Large intestine (tissue), 3 donors: ENCODE measurements around the gene ALAS1. TPM values are rescaled to one million over a fixed set of nuclear protein-coding genes. Genes with fewer than 3 reads are reported as not detected.
"Not testable (repeated sequence)": the region's sequence is repeated elsewhere in the genome, so short reads cannot be mapped to it uniquely, and the experiment has no call there.

Source experiments
- DNase-seq, 2 donors: peaks; one replicate each; pipeline versions ENCODE4 v3.0.0 to v3.0.0-alpha.2; 2013
- H3K27ac ChIP-seq: one replicate; pipeline ENCODE4 v1.5.1; 2013; ENCODE audit warnings: low read length
- H3K27me3 ChIP-seq: 2 replicates; pipeline ENCODE4 v1.6.1; 2013; ENCODE audit warnings: low read length; ENCODE audit not compliant: control insufficient read depth, insufficient read depth
- H3K36me3 ChIP-seq: 2 replicates; pipeline ENCODE4 v1.6.1; 2013; ENCODE audit warnings: low read length; ENCODE audit not compliant: control insufficient read depth, insufficient read depth
- H3K4me1 ChIP-seq: one replicate; pipeline ENCODE4 v1.6.1; 2013; ENCODE audit warnings: low read length; ENCODE audit not compliant: control insufficient read depth, insufficient read depth
- H3K4me3 ChIP-seq: one replicate; pipeline ENCODE4 v1.5.1; 2013; ENCODE audit warnings: low read length
- H3K9me3 ChIP-seq: one replicate; pipeline ENCODE4 v1.6.1; 2013; ENCODE audit warnings: mild to moderate bottlenecking, low read depth, low read length, moderate library complexity; ENCODE audit not compliant: control insufficient read depth
- WGBS: methylation state at CpG from one replicate; pipeline ENCODE4 v1.1.5; 2013; ENCODE audit warnings: low lambda C conversion rate; ENCODE audit not compliant: insufficient coverage; 5-methylcytosine and 5-hydroxymethylcytosine counted together
- polyA plus RNA-seq: library from polyadenylated mRNA; unstranded; fragments of 120-200 nt; gene quantifications from one replicate; pipeline ENCODE4 v1.2.1, GENCODE V29; 2013

Gene ALAS1
- polyA plus RNA-seq, 1 donor, result 37.2 TPM

DNA sequence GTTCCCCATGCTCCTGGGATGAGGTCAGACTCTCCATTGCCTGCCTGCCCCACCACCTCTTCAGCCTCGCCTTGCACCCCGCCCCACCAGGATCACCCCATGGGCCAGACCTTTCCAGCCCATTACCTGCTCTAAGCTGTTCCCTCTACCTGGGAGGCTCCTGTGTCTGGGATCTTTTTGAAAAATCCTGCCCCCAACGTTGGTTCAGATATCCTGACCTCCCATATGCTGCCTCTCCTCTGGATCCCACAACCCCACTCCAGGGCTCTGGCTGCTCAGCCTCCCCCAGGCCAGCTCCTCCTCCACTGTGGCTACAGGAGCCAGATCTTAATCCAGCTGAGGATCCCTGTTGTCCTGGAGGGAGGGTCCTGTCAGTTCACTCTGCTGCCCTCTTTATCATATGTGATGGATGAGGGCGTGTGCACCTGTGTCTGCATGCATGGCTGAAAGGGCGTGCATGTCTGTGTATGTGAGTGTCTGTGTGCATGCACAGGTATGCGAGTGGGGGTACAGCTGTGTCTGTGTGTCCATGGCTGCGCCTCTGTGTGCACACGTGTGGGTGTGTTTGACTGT is 21.7 kb upstream of the ALAS1 start:
- Histone ChIP-seq H3K36me3 (no peaks in the 10 kb centered on the region), H3K27ac (no peak overlapping the region), H3K9me3 (no peaks in the 10 kb centered on the region), H3K4me3 (no peak overlapping the region), H3K27me3 (no peaks in the 10 kb centered on the region), H3K4me1 (peaks cover 5% of the 10 kb centered on the region)
- WGBS, result no CpG with 5 or more reads among the region's 8 CpGs
- no peak for DNase-seq

DNA sequence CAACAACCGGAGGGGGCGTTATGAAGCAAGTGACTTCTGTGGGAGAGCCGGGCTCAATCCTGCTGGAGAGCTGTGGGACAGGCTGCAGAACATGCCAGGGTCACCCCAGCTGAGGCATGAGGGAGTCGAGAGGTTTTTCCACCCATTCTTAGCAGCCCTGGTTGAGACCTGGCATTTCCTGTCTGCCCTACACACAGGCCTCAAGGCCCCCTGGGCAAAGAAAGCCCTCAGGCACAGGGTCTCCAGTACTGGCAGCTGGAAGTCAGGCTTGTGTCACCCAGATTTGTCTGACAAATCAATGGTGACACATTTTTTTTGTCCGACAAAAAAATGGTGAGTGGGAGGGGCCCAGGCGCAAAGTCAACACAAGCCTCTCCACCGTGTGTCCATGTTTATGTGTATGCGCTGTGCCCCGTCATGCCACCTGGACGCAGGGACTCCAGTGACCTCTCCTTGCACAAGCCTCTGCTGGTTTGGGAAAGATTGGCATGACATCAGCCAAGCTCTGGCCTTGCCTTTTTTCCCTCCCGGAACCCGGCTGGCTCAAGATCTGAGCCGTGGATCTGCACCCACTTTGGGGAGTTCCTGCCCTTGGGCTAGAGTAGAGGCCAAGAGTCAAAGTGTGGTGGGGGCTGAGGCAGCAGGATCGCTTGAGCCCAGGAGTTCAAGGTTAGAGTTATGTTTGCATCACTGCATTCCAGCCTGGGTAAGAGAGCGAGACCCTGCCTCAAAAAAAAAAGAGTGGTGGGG is 20.8 kb upstream of the ALAS1 start:
- H3K4me1 ChIP-seq, result no peaks in the 10 kb centered on the region
- no peaks in the 10 kb centered on the region for H3K9me3 ChIP-seq
- no peak for DNase-seq
- H3K27me3 ChIP-seq, result no peaks in the 10 kb centered on the region
- H3K36me3 ChIP-seq, result no peaks in the 10 kb centered on the region
- no CpG with 5 or more reads among the region's 15 CpGs for WGBS
- H3K4me3 ChIP-seq, result no peak overlapping the region
- no peak overlapping the region for H3K27ac ChIP-seq

- no peaks in the 10 kb centered on the region for H3K36me3 ChIP-seq
- DNase-seq, result no peak
- no peaks in the 10 kb centered on the region for H3K27me3 ChIP-seq
- no CpG with 5 or more reads among the region's 5 CpGs for WGBS
- no peak overlapping the region for H3K27ac ChIP-seq
- no peak overlapping the region for H3K4me3 ChIP-seq
- H3K4me1 ChIP-seq, result no peaks in the 10 kb centered on the region
- H3K9me3 ChIP-seq, result no peaks in the 10 kb centered on the region
These were observed 20.3 kb upstream of the ALAS1 start for GRCh38 chr3:52177701-52178042.

DNA sequence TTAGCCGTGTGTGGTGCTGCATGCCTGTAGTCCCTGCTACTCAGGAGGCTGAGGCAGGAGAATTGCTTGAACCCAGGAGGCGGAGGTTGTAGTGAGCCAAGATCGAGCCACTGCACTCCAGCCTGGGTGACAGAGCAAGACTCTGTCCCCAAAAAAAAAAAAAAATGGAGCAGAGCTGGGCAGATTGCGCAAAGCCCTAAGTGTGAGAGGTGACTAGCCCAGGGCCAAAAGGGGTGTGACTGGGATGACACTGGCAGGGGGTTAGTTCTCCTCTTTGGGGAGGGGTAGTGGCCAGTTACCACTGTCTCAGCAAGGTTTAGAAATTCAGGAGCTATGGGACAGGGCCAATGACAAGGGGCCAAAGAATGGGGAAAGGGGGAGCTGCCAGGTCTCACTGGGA is 19.8 kb upstream of the ALAS1 start:
- DNase-seq, result not testable (repeated sequence)
- no CpG with 5 or more reads among the region's 4 CpGs for WGBS

DNA sequence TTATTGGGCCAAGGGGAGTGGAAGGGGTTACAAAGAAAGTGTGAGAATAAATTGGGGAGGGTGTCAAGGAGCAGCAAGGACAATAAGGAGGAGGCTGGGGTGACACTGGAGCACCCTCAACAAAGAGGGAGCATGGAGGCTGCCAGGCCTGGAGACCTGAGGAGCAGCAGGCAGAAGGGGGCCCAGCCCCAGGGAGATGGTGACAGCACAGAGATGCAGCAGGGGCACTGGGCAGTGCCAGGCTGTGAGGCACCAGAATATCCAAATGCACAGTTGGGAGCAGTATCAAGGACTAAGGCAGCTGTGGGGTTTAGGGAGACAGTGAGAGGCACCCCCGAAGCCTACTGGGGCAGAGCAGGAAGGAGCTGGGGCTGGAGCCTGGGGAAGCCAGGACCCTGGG is 19.4 kb upstream of the ALAS1 start:
- H3K9me3 ChIP-seq, result no peaks in the 10 kb centered on the region
- no CpG with 5 or more reads among the region's 1 CpG for WGBS
- H3K36me3 ChIP-seq, result no peaks in the 10 kb centered on the region
- no peak overlapping the region for H3K4me3 ChIP-seq
- no peaks in the 10 kb centered on the region for H3K4me1 ChIP-seq
- no peak overlapping the region for H3K27ac ChIP-seq
- H3K27me3 ChIP-seq, result no peaks in the 10 kb centered on the region
- no peak for DNase-seq

More for the DNA sequence above, 19.8 kb upstream of the ALAS1 start:
- H3K4me3 ChIP-seq, H3K4me1 ChIP-seq, H3K27me3 ChIP-seq, H3K9me3 ChIP-seq, H3K36me3 ChIP-seq, H3K27ac ChIP-seq: not testable (repeated sequence)

DNA sequence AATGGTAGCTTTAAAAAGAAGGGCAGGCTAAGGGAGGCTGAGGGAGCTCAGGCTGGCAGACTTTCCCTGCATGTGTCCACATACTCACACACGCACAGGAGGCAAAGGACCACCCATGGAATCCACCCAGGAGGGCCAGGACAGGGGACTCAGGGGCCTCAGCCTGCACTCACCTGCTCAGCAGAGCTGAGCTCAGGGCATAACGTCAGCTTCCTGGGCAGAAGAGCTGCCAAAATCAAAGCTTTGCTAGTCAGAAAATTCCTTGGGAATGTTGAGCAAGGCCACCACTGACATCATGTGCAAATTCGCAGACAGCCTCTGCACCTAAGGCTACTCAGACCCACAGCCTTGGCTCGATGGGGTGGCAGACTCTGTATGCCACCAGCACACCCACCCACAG is 16.4 kb upstream of the ALAS1 start:
- H3K4me1 ChIP-seq, result no peaks in the 10 kb centered on the region
- H3K4me3 ChIP-seq, result no peak overlapping the region
- H3K27ac ChIP-seq, result no peak overlapping the region
- whole genome bisulfite sequencing, result no CpG with 5 or more reads among the region's 4 CpGs
- H3K27me3 ChIP-seq, result no peaks in the 10 kb centered on the region
- no peaks in the 10 kb centered on the region for H3K36me3 ChIP-seq
- DNase-seq, result no peak
- H3K9me3 ChIP-seq, result no peaks in the 10 kb centered on the region

GRCh38 chr3:52182196-52182595 is 15.8 kb upstream of the ALAS1 start:
- H3K4me1 ChIP-seq, result no peaks in the 10 kb centered on the region
- H3K9me3 ChIP-seq, result no peaks in the 10 kb centered on the region
- H3K27ac ChIP-seq, result no peak overlapping the region
- no peak for DNase-seq
- no peaks in the 10 kb centered on the region for H3K27me3 ChIP-seq
- no peak overlapping the region for H3K4me3 ChIP-seq
- WGBS, result no CpG with 5 or more reads among the region's 5 CpGs
- H3K36me3 ChIP-seq, result no peaks in the 10 kb centered on the region

DNA sequence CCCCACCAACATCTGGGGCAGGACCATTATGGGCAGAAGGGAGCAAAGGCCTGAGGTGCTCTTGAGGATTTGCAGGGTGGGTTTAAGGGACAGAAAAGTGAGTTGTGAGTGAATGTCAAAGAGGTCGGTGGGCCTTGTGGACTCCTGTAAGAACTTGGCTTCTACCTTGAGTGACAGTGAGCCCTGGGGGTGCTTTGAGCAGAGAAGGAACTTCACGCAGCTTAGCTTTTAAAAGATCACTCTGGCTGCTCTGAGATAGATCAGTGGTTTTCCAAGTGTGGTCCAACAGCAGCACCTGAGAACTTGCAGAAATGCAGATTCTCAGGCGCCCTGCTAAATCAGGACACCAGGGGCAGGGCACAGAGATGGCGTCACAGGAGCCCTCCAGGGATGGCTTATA is 15.3 kb upstream of the ALAS1 start:
- no peaks in the 10 kb centered on the region for H3K4me1 ChIP-seq
- no peak for DNase-seq
- no CpG with 5 or more reads among the region's 4 CpGs for WGBS
- H3K27me3 ChIP-seq, result no peaks in the 10 kb centered on the region
- H3K27ac ChIP-seq, result no peak overlapping the region
- H3K9me3 ChIP-seq, result no peaks in the 10 kb centered on the region
- H3K4me3 ChIP-seq, result no peak overlapping the region
- H3K36me3 ChIP-seq, result no peaks in the 10 kb centered on the region

GRCh38 chr3:52183786-52184445 is 14.0 kb upstream of the ALAS1 start:
- H3K27ac ChIP-seq, result no peak overlapping the region
- peaks cover 10% of the 10 kb centered on the region for H3K4me1 ChIP-seq
- no CpG with 5 or more reads among the region's 7 CpGs for WGBS
- H3K4me3 ChIP-seq, result no peak overlapping the region
- H3K27me3 ChIP-seq, result no peaks in the 10 kb centered on the region
- H3K9me3 ChIP-seq, result no peaks in the 10 kb centered on the region
- DNase-seq, result peak in 1 of 2 donors; percentile 64
- H3K36me3 ChIP-seq, result no peaks in the 10 kb centered on the region

GRCh38 chr3:52184690-52185089 is 13.3 kb upstream of the ALAS1 start:
- Histone ChIP-seq H3K27ac (no peak overlapping the region), H3K9me3 (no peaks in the 10 kb centered on the region), H3K4me1 (peaks cover 17% of the 10 kb centered on the region), H3K4me3 (no peak overlapping the region), H3K27me3 (no peaks in the 10 kb centered on the region), H3K36me3 (no peaks in the 10 kb centered on the region)
- WGBS, result no CpG with 5 or more reads among the region's 8 CpGs
- DNase-seq, result no peak
